GM19438 (cell line): ENCODE data around the gene LIN28B.
"Not testable (repeated sequence)": the region's sequence is repeated elsewhere in the genome, so short reads cannot be mapped to it uniquely, and the experiment has no call there.

Source experiments
- ATAC-seq: cut with Tn5 transposase; IDR thresholded peaks from one replicate; pipeline ENCODE4 v1.9.1; 2021; ENCODE audit warnings: low read depth; ENCODE audit not compliant: unreplicated experiment

LIN28B gene

DNA sequence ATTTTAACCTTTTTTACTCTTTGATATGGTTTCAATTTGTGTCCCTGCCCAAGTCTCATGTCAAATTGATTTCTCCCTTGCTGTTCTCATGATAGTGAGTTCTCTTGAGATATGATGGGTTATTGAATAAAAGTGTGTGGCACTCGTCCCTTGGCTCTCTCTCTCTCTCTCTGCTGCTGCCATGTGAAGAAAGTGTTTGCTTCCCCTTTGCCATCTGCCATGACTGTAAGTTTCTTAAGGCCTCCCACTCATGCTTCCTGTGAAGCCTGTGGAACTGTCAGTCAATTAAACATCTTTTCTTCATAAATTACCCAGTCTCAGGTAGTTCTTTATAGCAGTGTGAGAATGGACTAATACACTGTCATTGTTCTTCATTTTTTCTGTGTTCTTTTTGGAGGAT is 48.5 kb downstream of the LIN28B start:
- no peak for ATAC-seq

DNA sequence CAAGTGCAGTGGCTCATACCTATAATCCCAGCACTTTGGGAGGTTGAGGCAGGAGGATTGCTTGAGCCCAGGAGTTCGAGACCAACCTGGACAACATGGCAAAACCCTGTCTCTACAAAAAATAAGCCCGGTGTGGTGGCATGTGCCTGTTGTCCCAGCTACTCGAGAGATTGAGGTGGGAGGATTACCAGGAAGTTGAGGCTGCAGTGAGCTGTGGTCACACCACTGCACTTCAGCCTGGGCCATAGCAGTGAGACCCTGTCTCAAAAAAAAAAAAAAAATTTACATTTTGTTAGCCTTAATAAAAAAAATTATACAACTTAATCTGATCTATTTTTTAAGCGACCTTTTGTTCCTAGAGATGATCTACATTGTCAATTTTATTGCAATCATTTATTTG is 56.6 kb downstream of the LIN28B start:
- ATAC-seq = not testable (repeated sequence)

GRCh38 chr6:105014448-105014847 is 57.5 kb downstream of the LIN28B start:
- ATAC-seq = no peak

DNA sequence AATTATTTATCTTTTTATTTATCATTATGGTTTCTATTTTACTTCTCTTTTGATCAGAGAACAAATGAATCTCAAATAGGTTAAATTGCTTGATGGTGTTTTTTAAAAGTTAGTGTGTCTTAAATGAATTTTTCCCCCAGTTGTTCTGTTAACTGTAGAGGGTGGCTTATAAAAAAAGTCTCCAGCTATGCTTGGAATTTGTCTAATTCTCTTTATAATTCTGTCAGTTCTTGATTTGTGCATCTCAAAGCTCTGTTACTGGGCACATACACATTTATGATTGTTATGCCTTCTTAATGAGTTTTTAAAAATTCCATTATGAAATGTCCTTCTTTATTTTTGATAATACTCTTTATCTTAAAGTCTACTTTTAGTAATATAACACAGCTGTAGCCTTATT is 58.0 kb downstream of the LIN28B start:
- no peak for ATAC-seq

- ATAC-seq = no peak
These were observed 58.6 kb downstream of the LIN28B start for GRCh38 chr6:105015482-105015881.

DNA sequence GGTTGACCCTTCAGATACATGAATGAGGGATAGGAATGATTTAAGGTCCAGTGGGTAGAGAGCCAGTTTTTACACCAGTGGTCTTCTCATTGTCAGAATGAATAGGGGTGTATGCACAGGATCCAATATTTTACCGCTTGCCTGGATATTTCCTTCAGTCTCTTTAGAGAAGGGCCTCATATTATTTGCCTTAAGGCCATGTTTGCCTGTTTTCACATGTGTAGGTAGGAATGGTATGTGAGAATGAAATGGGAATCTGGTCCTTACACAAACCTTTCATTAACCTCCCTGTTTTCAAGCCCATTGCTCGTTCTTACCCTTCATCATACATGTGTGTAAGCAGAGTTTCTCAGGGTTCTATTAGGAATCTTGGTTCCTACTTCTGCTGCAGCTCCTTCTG is 62.4 kb downstream of the LIN28B start:
- no peak for ATAC-seq

- ATAC-seq = no peak
These were observed 64.5 kb downstream of the LIN28B start for GRCh38 chr6:105021399-105021798.

GRCh38 chr6:105022416-105022815 is 65.5 kb downstream of the LIN28B start:
- no peak for ATAC-seq

DNA sequence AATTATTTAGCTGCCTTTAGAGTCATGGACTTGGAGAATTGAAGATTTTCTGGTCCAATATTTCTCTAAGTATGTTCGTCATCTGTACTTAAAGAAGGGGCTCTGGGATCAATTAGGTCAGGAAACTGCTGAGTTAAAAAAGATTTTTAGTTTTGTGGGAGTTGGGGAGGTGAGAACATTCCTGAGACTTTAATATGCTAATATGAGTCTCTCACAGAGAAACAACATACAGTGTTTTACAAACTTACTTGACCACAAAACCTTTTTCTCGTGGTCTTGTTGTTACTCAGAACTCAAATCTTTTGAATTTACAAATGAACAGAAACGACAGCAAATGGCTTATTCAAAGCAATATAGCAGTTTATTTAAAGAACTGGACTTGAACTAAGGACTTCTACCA is 67.9 kb downstream of the LIN28B start:
- no peak for ATAC-seq

DNA sequence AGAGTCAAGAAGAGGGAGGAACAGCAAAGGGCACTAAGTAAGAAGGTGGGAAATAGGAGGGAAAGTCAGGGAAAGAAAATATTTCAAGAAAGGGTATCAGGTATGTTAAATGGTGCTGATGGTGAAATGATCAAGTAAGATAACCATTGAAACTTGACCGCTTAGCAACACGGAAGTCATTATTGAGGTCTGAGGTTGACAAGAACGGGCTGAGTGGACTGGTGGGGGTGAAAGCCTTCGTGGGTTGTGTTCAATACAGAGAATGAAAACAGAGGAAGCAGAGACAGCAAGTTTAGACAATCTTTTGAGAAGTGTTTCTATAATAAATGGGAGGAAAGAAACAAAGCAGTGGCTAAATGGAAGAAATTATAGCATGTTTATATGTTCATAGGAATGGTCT is 72.0 kb downstream of the LIN28B start:
- ATAC-seq = no peak

GRCh38 chr6:105029581-105029980 is 72.7 kb downstream of the LIN28B start:
- ATAC-seq = no peak

GRCh38 chr6:105034470-105034869 is 77.6 kb downstream of the LIN28B start:
- no peak for ATAC-seq

GRCh38 chr6:105035299-105035698 is 78.4 kb downstream of the LIN28B start:
- no peak for ATAC-seq

- no peak for ATAC-seq
These were observed 79.4 kb downstream of the LIN28B start for GRCh38 chr6:105036351-105036750.

DNA sequence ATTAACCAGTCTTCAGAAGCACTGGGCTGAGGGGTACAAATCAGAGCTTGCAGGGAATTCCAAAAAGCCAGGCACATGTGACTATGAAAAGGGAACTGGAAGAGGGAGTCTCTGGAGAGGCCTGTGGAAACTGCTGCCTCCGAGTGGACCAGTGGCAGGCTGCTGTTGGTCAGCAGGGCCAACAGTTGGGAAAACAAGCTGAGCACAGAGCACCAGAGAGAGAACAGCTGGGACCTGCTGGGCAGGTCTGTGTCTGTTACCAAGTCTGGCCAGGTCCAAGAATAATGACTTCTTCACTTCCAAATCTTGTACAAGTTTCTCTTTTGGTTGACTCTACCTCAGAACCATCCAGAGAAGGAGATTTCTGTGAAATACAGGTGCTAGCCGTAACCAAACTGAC is 81.4 kb downstream of the LIN28B start:
- no peak for ATAC-seq

- no peak for ATAC-seq
These were observed 85.0 kb downstream of the LIN28B start for GRCh38 chr6:105041880-105042279.

- no peak for ATAC-seq
These were observed 85.7 kb downstream of the LIN28B start for GRCh38 chr6:105042648-105043047.

- ATAC-seq = no peak
These were observed 87.1 kb downstream of the LIN28B start for GRCh38 chr6:105043979-105044378.

DNA sequence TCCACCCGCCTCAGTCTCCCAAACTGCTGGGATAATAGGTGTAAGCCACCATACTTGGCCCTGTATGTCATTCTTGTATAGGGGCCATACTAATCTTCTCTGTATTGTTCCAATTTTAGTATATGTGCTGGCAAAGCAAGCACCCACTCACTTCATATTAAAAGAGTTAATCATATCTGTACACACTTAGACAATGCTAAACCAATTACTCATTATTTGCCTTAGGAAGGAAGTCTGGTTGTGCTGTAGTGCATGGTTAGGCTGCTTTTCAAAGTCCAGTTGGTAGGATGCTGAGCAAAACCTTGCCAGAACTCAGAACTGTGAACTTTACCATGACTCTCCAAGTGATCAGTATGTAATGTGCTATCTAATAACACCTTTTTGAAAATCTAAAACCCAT is 88.6 kb downstream of the LIN28B start:
- ATAC-seq = no peak

- ATAC-seq = no peak
These were observed 95.1 kb downstream of the LIN28B start for GRCh38 chr6:105051941-105052471.

DNA sequence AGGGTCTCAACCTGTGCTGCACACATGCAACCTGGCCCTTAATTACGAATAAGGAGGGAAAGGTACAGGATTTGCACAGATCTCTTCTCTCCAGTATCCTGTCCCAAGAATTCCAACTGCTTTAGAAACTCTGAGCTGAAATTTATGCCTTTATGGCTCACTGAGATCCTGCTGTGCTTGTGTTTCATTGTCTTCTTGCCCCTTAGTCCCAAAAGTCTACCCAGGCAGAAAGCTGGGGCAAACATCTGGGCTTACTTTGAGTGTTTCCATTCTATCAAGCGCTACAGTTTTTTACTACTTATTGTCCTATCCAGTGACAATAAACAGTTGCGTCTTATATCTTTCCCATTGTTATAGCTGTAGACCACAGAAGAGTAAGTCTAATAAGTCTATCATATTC is 99.7 kb downstream of the LIN28B start:
- no peak for ATAC-seq

- no peak for ATAC-seq
These were observed 100.3 kb downstream of the LIN28B start for GRCh38 chr6:105057160-105057559.

DNA sequence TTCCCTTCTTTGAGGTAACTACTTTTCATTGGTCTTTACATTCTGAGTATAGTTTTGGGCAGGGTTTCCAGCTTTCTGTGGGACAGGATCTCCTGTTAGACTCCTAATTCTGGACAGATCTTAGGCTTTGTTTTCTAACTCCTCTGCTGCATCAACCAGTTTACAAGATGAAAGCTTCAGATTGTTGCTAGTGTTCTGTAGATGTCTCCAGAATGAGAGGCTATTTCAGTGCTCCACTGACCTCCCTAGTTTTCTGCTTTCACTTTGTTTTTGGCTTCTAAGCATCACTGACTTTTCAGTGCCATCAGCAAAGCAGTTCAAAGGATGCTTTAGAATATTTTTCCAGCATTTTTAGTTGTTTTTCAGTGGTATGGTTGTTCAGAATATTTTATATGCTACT is 101.4 kb downstream of the LIN28B start:
- ATAC-seq = no peak
